Astrocyte (in vitro differentiated cells and primary cell): ENCODE results near the gene MCUR1. TPM values are rescaled to one million over a fixed set of nuclear protein-coding genes. Genes with fewer than 3 reads are reported as not detected.

Experiments used
- DNase-seq: peaks from one replicate; pipeline ENCODE4 v3.0.0-alpha.2; 2010; ENCODE audit warnings: low read depth
- FAIRE-seq: peaks from 2 replicates; lab custom pipeline; 2011; peaks lifted over from hg19 to GRCh38; lab: Jason Lieb, UNC
- H2AFZ ChIP-seq: 2 replicates; pipeline ENCODE4 v1.6.0; 2012; ENCODE audit warnings: low read depth, low read length, inconsistent platforms
- H3K27ac ChIP-seq: 2 replicates; pipeline ENCODE4 v1.5.1; 2011; ENCODE audit warnings: low read depth, low read length, inconsistent platforms
- H3K27me3 ChIP-seq: 2 replicates; pipeline ENCODE4 v1.6.0; 2011; ENCODE audit warnings: low read length, inconsistent platforms; ENCODE audit not compliant: insufficient read depth
- H3K36me3 ChIP-seq: 2 replicates; pipeline ENCODE4 v1.5.1; 2011; ENCODE audit warnings: low read length, inconsistent platforms; ENCODE audit not compliant: insufficient read depth
- H3K4me1 ChIP-seq: 2 replicates; pipeline ENCODE4 v1.5.1; 2011; ENCODE audit warnings: low read length, inconsistent platforms; ENCODE audit not compliant: insufficient read depth
- H3K4me2 ChIP-seq: 2 replicates; pipeline ENCODE4 v1.6.0; 2012; ENCODE audit warnings: low read length, inconsistent platforms
- H3K4me3 ChIP-seq: 2 replicates; pipeline ENCODE4 v1.5.1; 2011; ENCODE audit warnings: low read depth, mild to moderate bottlenecking, low read length, inconsistent platforms; ENCODE audit not compliant: insufficient read depth
- H3K79me2 ChIP-seq: 2 replicates; pipeline ENCODE4 v1.6.0; 2012; ENCODE audit warnings: mild to moderate bottlenecking, low read length, inconsistent platforms; ENCODE audit not compliant: insufficient read depth
- H3K9ac ChIP-seq: 2 replicates; pipeline ENCODE4 v1.6.0; 2012; ENCODE audit warnings: mild to moderate bottlenecking, low read length, inconsistent platforms
- H3K9me3 ChIP-seq: 2 replicates; pipeline ENCODE4 v1.5.1; 2012; ENCODE audit warnings: low read depth, mild to moderate bottlenecking, low read length, inconsistent platforms; ENCODE audit not compliant: insufficient read depth
- H4K20me1 ChIP-seq: 2 replicates; pipeline ENCODE4 v1.6.0; 2012; ENCODE audit warnings: low read length, inconsistent platforms; ENCODE audit not compliant: insufficient read depth
- H3K27ac Mint-ChIP-seq: one replicate; pipeline ENCODE4 v1.8.0; 2021; ENCODE audit warnings: mild to moderate bottlenecking, mixed read lengths; ENCODE audit not compliant: unreplicated experiment
- H3K27me3 Mint-ChIP-seq: one replicate; pipeline ENCODE4 v1.8.0; 2021; ENCODE audit warnings: low read depth, mixed read lengths; ENCODE audit not compliant: unreplicated experiment
- H3K36me3 Mint-ChIP-seq: one replicate; pipeline ENCODE4 v1.8.0; 2021; ENCODE audit warnings: low read depth, mixed read lengths; ENCODE audit not compliant: unreplicated experiment
- H3K4me1 Mint-ChIP-seq: one replicate; pipeline ENCODE4 v1.8.0; 2021; ENCODE audit warnings: low read depth, mixed read lengths; ENCODE audit not compliant: unreplicated experiment
- H3K4me3 Mint-ChIP-seq: one replicate; pipeline ENCODE4 v1.8.0; 2021; ENCODE audit warnings: mild to moderate bottlenecking, moderate library complexity, mixed read lengths; ENCODE audit not compliant: unreplicated experiment
- H3K9me3 Mint-ChIP-seq: one replicate; pipeline ENCODE4 v1.8.0; 2021; ENCODE audit warnings: mild to moderate bottlenecking, mixed read lengths; ENCODE audit not compliant: unreplicated experiment
- CTCF ChIP-seq: IDR thresholded peaks from 2 replicates; pipeline ENCODE4 v1.5.1; 2011; ENCODE audit warnings: low read depth, mild to moderate bottlenecking, inconsistent platforms, low read length, moderate library complexity; ENCODE audit not compliant: insufficient read depth
- EZH2 ChIP-seq: IDR thresholded peaks from 2 replicates; pipeline ENCODE4 v1.6.1; 2012; ENCODE audit warnings: mild to moderate bottlenecking, low read length, inconsistent platforms; ENCODE audit not compliant: insufficient read depth
- total RNA-seq: library from RNA; stranded (reverse); gene quantifications from 2 replicates; pipeline ENCODE4 v1.2.1, GENCODE V29; 2021

Gene MCUR1
- total RNA-seq, 1 donor from 2014 or later = 21.5 TPM

DNA sequence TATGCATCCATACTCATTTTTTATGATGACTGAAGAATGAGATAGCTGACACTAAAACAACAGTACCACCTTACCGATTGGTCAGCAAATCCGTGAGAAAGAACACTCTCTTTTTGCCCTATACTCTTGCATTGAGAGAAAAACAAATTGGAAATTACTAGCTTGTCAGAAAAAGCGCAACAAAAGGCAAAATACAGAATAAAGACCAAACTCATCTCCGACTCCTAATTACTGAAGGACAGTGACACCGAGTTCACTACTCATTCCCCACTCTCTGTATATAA lies 2.1 kb downstream of the MCUR1 start:
- Histone ChIP-seq H3K9me3 (no peaks in the 10 kb centered on the region), H4K20me1 (peaks cover 39% of the 10 kb centered on the region), H3K4me1 (peaks cover 6% of the 10 kb centered on the region), H3K27ac (no peak overlapping the region), H3K79me2 (peaks cover 48% of the 10 kb centered on the region), H2AFZ (no peak overlapping the region), H3K4me2 (peak overlapping the region; percentile 97), H3K36me3 (no peaks in the 10 kb centered on the region), H3K9ac (no peak overlapping the region), H3K27me3 (no peaks in the 10 kb centered on the region), H3K4me3 (no peak overlapping the region)
- H3K9me3 Mint-ChIP-seq = no peaks in the 10 kb centered on the region
- peak overlapping the region; percentile 1 for H3K4me3 Mint-ChIP-seq
- peaks cover 5% of the 10 kb centered on the region for H3K4me1 Mint-ChIP-seq
- no peak for DNase-seq
- no peak for TF ChIP-seq CTCF
- no peak for FAIRE-seq
- H3K27ac Mint-ChIP-seq = no peak overlapping the region
- H3K36me3 Mint-ChIP-seq = no peaks in the 10 kb centered on the region
- H3K27me3 Mint-ChIP-seq = no peaks in the 10 kb centered on the region

GRCh38 chr6:13811627-13812358 lies 2.6 kb downstream of the MCUR1 start:
- no peak overlapping the region for H3K4me3 Mint-ChIP-seq
- no peak overlapping the region for H3K27ac Mint-ChIP-seq
- H3K9me3 Mint-ChIP-seq = no peaks in the 10 kb centered on the region
- Histone ChIP-seq H3K27ac (no peak overlapping the region), H3K36me3 (no peaks in the 10 kb centered on the region), H4K20me1 (peaks cover 39% of the 10 kb centered on the region), H3K27me3 (no peaks in the 10 kb centered on the region), H3K9me3 (no peaks in the 10 kb centered on the region), H3K79me2 (peaks cover 48% of the 10 kb centered on the region), H3K4me2 (no peak overlapping the region), H3K9ac (no peak overlapping the region), H3K4me1 (peaks cover 6% of the 10 kb centered on the region), H3K4me3 (no peak overlapping the region), H2AFZ (no peak overlapping the region)
- no peak for FAIRE-seq
- H3K27me3 Mint-ChIP-seq = no peaks in the 10 kb centered on the region
- peaks cover 5% of the 10 kb centered on the region for H3K4me1 Mint-ChIP-seq
- no peak for DNase-seq
- no peak for TF ChIP-seq CTCF
- TF ChIP-seq EZH2 = no peak
- peaks cover 1% of the 10 kb centered on the region for H3K36me3 Mint-ChIP-seq

DNA sequence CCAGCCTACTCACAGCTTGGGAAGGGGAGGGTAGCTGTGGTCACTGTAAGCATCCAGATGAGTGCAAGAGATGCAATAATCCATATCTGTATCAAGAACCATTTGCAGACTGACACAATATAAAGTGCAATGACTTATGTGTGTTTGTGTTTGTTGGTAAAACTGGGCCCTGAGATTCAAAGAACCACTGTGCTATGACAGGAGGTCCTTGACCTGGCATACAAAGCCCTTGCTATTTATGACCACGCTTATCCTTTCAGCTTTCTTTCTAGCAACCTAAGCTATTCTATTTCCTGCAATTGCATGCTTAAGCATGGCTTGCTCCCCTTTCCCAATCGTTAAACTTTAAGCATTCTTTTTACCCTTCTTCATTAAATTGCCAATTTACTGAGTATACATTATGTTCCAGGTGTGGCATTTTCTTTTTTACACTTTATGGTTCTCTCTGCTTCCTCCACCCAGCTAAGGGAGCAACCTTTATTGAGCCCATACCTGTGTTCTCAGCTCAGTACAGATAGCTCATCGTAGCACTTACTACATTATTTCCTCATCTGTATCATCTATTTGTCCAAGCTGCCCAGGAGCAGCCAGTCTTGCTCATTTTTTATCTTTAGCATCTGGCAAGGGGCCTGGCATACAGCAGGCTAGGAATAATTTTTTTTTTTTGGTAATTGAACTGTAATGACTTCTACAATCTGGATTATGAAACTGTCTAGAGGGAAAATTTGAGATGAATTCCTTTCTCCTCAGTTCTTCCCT lies 3.5 kb downstream of the MCUR1 start:
- Histone ChIP-seq H3K79me2 (peaks cover 48% of the 10 kb centered on the region), H3K27ac (no peak overlapping the region), H4K20me1 (peaks cover 39% of the 10 kb centered on the region), H3K9ac (no peak overlapping the region), H3K4me2 (no peak overlapping the region), H3K4me1 (peaks cover 6% of the 10 kb centered on the region), H3K27me3 (no peaks in the 10 kb centered on the region), H3K4me3 (no peak overlapping the region), H3K9me3 (no peaks in the 10 kb centered on the region), H3K36me3 (no peaks in the 10 kb centered on the region), H2AFZ (no peak overlapping the region)
- TF ChIP-seq EZH2 (no peak), CTCF (no peak)
- DNase-seq = no peak
- peaks cover 4% of the 10 kb centered on the region for H3K36me3 Mint-ChIP-seq
- H3K4me1 Mint-ChIP-seq = peaks cover 5% of the 10 kb centered on the region
- no peak overlapping the region for H3K27ac Mint-ChIP-seq
- no peak overlapping the region for H3K4me3 Mint-ChIP-seq
- no peaks in the 10 kb centered on the region for H3K9me3 Mint-ChIP-seq
- FAIRE-seq = no peak
- no peaks in the 10 kb centered on the region for H3K27me3 Mint-ChIP-seq
